GM12878 (cell line): ENCODE data around the gene UMPS. TPM values are rescaled to one million over a fixed set of nuclear protein-coding genes. Genes with fewer than 3 reads are reported as not detected.

Experiments used
- ATAC-seq: fragments of 200-7000 bp; cut with Tn5 transposase; 3 replicates; pipeline ENCODE4 v1.9.1; 2020; ENCODE audit warnings: mild to moderate bottlenecking, moderate library complexity
- BruUV-seq: library from RNA; stranded (reverse); fragments of 400-500 nt; replicated peaks from 2 replicates; lab custom pipeline; 2021; lab: Mats Ljungman, UMichigan
- CTCF ChIA-PET: fragments of 300-600 bp; sonication (Branson Sonifier 250); formaldehyde crosslinking; extraction: SDS; loops from one replicate; lab custom pipeline; 2021; ENCODE audit warnings: inconsistent platforms; lab: Yijun Ruan, JAX
- POLR2A ChIA-PET: fragments of 350-600 bp; formaldehyde crosslinking; extraction: SDS; loops from one replicate; lab custom pipeline; 2021; ENCODE audit warnings: inconsistent platforms; lab: Charles Lee
- RAD21 ChIA-PET: fragments of 300-600 bp; sonication (Branson Sonifier 250); formaldehyde crosslinking; loops from one replicate; lab custom pipeline; 2023; ENCODE audit warnings: antibody characterized with exemption; ENCODE audit not compliant: unreplicated experiment; lab: Charles Lee
- SMC1A ChIA-PET: fragments of 300-600 bp; sonication (Branson Sonifier 250); formaldehyde crosslinking; loops from one replicate; lab custom pipeline; 2023; ENCODE audit not compliant: unreplicated experiment, uncharacterized antibody; lab: Charles Lee
- DNase-seq: peaks from one replicate; pipeline ENCODE4 v3.0.0-alpha.2; 2011; ENCODE audit warnings: low read depth, low spot score
- FAIRE-seq: peaks from 3 replicates; lab custom pipeline; 2011; peaks lifted over from hg19 to GRCh38; lab: Jason Lieb, UNC
- H2AFZ ChIP-seq: 2 replicates; pipeline ENCODE4 v1.6.0; 2011; ENCODE audit warnings: low read depth, low read length, control low read depth; ENCODE audit not compliant: control insufficient read depth
- H3K27ac ChIP-seq: 2 replicates; pipeline ENCODE4 v1.5.1; 2011; ENCODE audit warnings: control low read depth; ENCODE audit not compliant: control insufficient read depth, insufficient read depth
- H3K27me3 ChIP-seq, 2 experiments: replicated peaks in 1 of 2; 2 replicates each; pipeline versions ENCODE4 v1.6.0 to v1.6.1; 2011; ENCODE audit warnings: low read length in 1 of 2; ENCODE audit not compliant: control insufficient read depth in 2 of 2, insufficient read depth in 2 of 2
- H3K36me3 ChIP-seq, 2 experiments: 2 replicates each; pipeline ENCODE4 v1.5.1; 2011; ENCODE audit warnings: low read length in 1 of 2; ENCODE audit not compliant: control insufficient read depth in 2 of 2, insufficient read depth in 2 of 2
- H3K4me1 ChIP-seq: 2 replicates; pipeline ENCODE4 v1.6.1; 2011; ENCODE audit warnings: mild to moderate bottlenecking, low read length, moderate library complexity, mixed read lengths; ENCODE audit not compliant: control insufficient read depth, insufficient read depth
- H3K4me2 ChIP-seq: 2 replicates; pipeline ENCODE4 v1.6.0; 2011; ENCODE audit warnings: control low read depth; ENCODE audit not compliant: control insufficient read depth, insufficient read depth
- H3K4me3 ChIP-seq: fragments of 200-600 bp; sonication (generic); 2 replicates; pipeline ENCODE4 v1.5.1; 2016
- H3K79me2 ChIP-seq: 2 replicates; pipeline ENCODE4 v1.6.0; 2011; ENCODE audit warnings: low read length; ENCODE audit not compliant: control insufficient read depth, insufficient read depth
- H3K9ac ChIP-seq: 2 replicates; pipeline ENCODE4 v1.8.0; 2011; ENCODE audit warnings: low read length, control low read depth, mixed read lengths; ENCODE audit not compliant: control insufficient read depth, insufficient read depth
- H3K9me3 ChIP-seq: replicated peaks from 3 replicates; pipeline ENCODE4 v1.5.1; 2011; ENCODE audit warnings: mild to moderate bottlenecking, low read length; ENCODE audit not compliant: control insufficient read depth, insufficient read depth
- H4K20me1 ChIP-seq: 2 replicates; pipeline ENCODE4 v1.6.0; 2011; ENCODE audit not compliant: control insufficient read depth, insufficient read depth
- ATF3 ChIP-seq: IDR thresholded peaks from 2 replicates; pipeline ENCODE4 v1.6.1; 2011; ENCODE audit warnings: low read depth, mild to moderate bottlenecking, low read length, moderate library complexity, borderline replicate concordance; ENCODE audit errors: extremely low read depth
- FOXM1 ChIP-seq: IDR thresholded peaks from 2 replicates; pipeline ENCODE4 v1.6.1; 2012; ENCODE audit warnings: low read depth, mild to moderate bottlenecking, inconsistent platforms, low read length, moderate library complexity
- HSF1 ChIP-seq: fragments of 150-350 bp; IDR thresholded peaks from 2 replicates; pipeline ENCODE4 v1.6.1; 2014; ENCODE audit warnings: mild to moderate bottlenecking, low read depth, low read length
- KLF5 ChIP-seq: fragments of 450-650 bp; IDR thresholded peaks from 2 replicates; pipeline ENCODE4 v1.6.1; 2014; ENCODE audit warnings: mild to moderate bottlenecking; ENCODE audit not compliant: partially characterized antibody
- RB1 ChIP-seq: fragments of 450-650 bp; formaldehyde crosslinking; IDR thresholded peaks from 2 replicates; pipeline ENCODE4 v1.6.1; 2017; ENCODE audit warnings: mild to moderate bottlenecking, borderline replicate concordance
- RBBP5 ChIP-seq: fragments of 200-600 bp; sonication (generic); conservative IDR thresholded peaks from 2 replicates; pipeline ENCODE4 v1.6.1; 2016
- RELB ChIP-seq: fragments of 450-650 bp; IDR thresholded peaks from 2 replicates; pipeline ENCODE4 v1.6.1; 2017; ENCODE audit warnings: low read depth, mild to moderate bottlenecking, moderate library complexity
- REST ChIP-seq: IDR thresholded peaks from 2 replicates; pipeline ENCODE4 v1.6.1; 2012; ENCODE audit warnings: mild to moderate bottlenecking, low read depth, low read length
- RFX5 ChIP-seq: IDR thresholded peaks from 2 replicates; pipeline ENCODE4 v1.6.1; 2011; ENCODE audit warnings: low read depth, low read length, improper control_type of control experiment
- SRF ChIP-seq, 2 experiments: IDR thresholded peaks; 2 replicates each; pipeline ENCODE4 v1.6.1; 2011; ENCODE audit warnings: low read depth in 2 of 2, low read length in 2 of 2, mild to moderate bottlenecking in 1 of 2, moderate library complexity in 1 of 2
- WGBS: methylation state at CpG from one replicate; pipeline ENCODE4 v1.1.6; 2016; ENCODE audit warnings: low lambda C conversion rate; ENCODE audit not compliant: insufficient replicate concordance, insufficient coverage; ENCODE audit errors: missing lambda C conversion rate; 5-methylcytosine and 5-hydroxymethylcytosine counted together
- in situ Hi-C: fragments of 300-500 bp; cut with MboI; formaldehyde crosslinking; loops from 9 replicates; pipeline ENCODE4 v1.14.3; 2018; ENCODE audit warnings: mixed read lengths
- intact Hi-C: fragments of 100-400 bp; cut with micrococcal nuclease; formaldehyde crosslinking; loops from one replicate; pipeline ENCODE4 v1.14.2; 2022; ENCODE audit not compliant: unreplicated experiment
- polyA plus RNA-seq, 11 experiments: library from polyadenylated mRNA; depleted of rRNA in 4 of 11; unstranded in 6 of 11; stranded (reverse) in 5 of 11; fragments of >200 nt; fragmentation: Nextera tagmentation in 4 of 11; fragmentation: Illumina TruSeq in 1 of 11; extraction: Ambion mirVana in 4 of 11; extraction: Trizol in 1 of 11; gene quantifications; 1 replicate in 1 of 11; 2 replicates in 10 of 11; pipeline versions ENCODE4 v1.2.1 to v1.2.3, GENCODE V29; 2011 to 2016; ENCODE audit warnings: inconsistent platforms in 2 of 11, missing spikeins in 2 of 11, low read depth in 1 of 11
- total RNA-seq, 4 experiments: library from RNA; depleted of rRNA in 3 of 4; stranded (reverse); fragments of >200 nt in 3 of 4; fragmentation: Illumina TruSeq in 1 of 4; extraction: Trizol in 1 of 4; gene quantifications; 2 replicates each; pipeline versions ENCODE4 v1.2.1 to v1.2.3, GENCODE V29; 2013 to 2021

The UMPS gene
- total and polyA plus RNA-seq, 10 of the 15 experiments (the other 5 are each of a cell fraction or from before 2014, with no cell fraction given), result 30.6 to 82.8 (median 49.5) TPM

- no peak for TF ChIP-seq REST
Observed at GRCh38 chr3:124758851-124759635, 28.8 kb downstream of the UMPS start (continued).

- intact Hi-C loops, result loop anchor here (2.0 to 5.0 kb wide), 2 partner anchors 442 to 677 kb away; no protein-coding TSS in a partner anchor
- ChIA-PET POLR2A (interaction anchor here (0.6 to 1.6 kb wide), 4 partner anchors 142 to 688 kb away, joined by 3 to 4 read pairs (median 4); no protein-coding TSS in a partner anchor), CTCF (interaction anchor here (1.2 to 14.8 kb wide), 29 partner anchors 8 to 826 kb away, joined by 3 to 551 read pairs (median 9); partner anchors contain the start of gene MUC13), SMC1A (interaction anchor here (0.5 to 10.3 kb wide), 18 partner anchors 11 to 826 kb away, joined by 3 to 242 read pairs (median 6); no protein-coding TSS in a partner anchor), RAD21 (interaction anchor here (0.9 to 7.0 kb wide), 20 partner anchors 11 to 826 kb away, joined by 3 to 174 read pairs (median 7); partner anchors contain the start of gene UMPS)
- no peaks in the 10 kb centered on the region for H3K36me3 ChIP-seq
- no TSS peak for BruUV-seq
- H3K9ac ChIP-seq, result no peak overlapping the region
- H3K27me3 ChIP-seq, result no peaks in the 10 kb centered on the region; a peak in 1 of 4 replicates
- in situ Hi-C loops, result loop anchor here (5.0 kb wide), 3 partner anchors 142 to 827 kb away; no protein-coding TSS in a partner anchor
- WGBS, result 62% methylated on average over 14 of the region's 14 CpGs
- H3K27ac ChIP-seq, result no peak overlapping the region
- DNase-seq, result no peak
- no peak overlapping the region for H3K4me2 ChIP-seq
- no peaks in the 10 kb centered on the region for H4K20me1 ChIP-seq
- no peak for ATAC-seq
- no peak overlapping the region for H3K4me3 ChIP-seq
- no peaks in the 10 kb centered on the region for H3K4me1 ChIP-seq
- no peak for FAIRE-seq
- H2AFZ ChIP-seq, result no peak overlapping the region
- no peaks in the 10 kb centered on the region for H3K9me3 ChIP-seq
- H3K79me2 ChIP-seq, result no peaks in the 10 kb centered on the region
- no peak for TF ChIP-seq ATF3
- no peak for TF ChIP-seq RELB
- no peak for TF ChIP-seq RFX5
- no peak for TF ChIP-seq SRF (IDR thresholded peaks at IDR 0.05; ENCODE audit: low read depth in 2 of 2, low read length in 2 of 2)
- no peak for TF ChIP-seq KLF5
- no peak for TF ChIP-seq HSF1
- TF ChIP-seq FOXM1, result no peak
- TF ChIP-seq RB1, result no peak
- TF ChIP-seq RBBP5, result no peak
Observed at GRCh38 chr3:124759666-124760401, 29.6 kb downstream of the UMPS start.
